HepG2 (cell line): ENCODE results near the gene SEC16A. TPM values are rescaled to one million over a fixed set of nuclear protein-coding genes. Genes with fewer than 3 reads are reported as not detected.

Experiments
- AGO2 ChIP-seq: fragments of 200-400 bp; formaldehyde crosslinking; optimal IDR thresholded peaks from 2 replicates; pipeline ENCODE3; 2017; ENCODE audit warnings: mild to moderate bottlenecking, low read depth, low read length, moderate library complexity
- POLR2G ChIP-seq: fragments of 200-400 bp; formaldehyde crosslinking; IDR thresholded peaks from 2 replicates; pipeline ENCODE4 v1.6.1; 2018; ENCODE audit warnings: mild to moderate bottlenecking, low read depth, low read length, moderate library complexity
- PTBP1 ChIP-seq: fragments of 200-400 bp; formaldehyde crosslinking; IDR thresholded peaks from 2 replicates; pipeline ENCODE4 v1.6.1; 2018; ENCODE audit warnings: low read length, low read depth; ENCODE audit not compliant: poor library complexity, severe bottlenecking
- RFX3 ChIP-seq: IDR thresholded peaks from 2 replicates; pipeline ENCODE4 v1.6.1; 2016; ENCODE audit warnings: missing biosample characterization, missing genetic modification reagents
- ZBTB7B ChIP-seq: sonication (generic); formaldehyde crosslinking; IDR thresholded peaks from 2 replicates; pipeline ENCODE4 v1.4.0; 2020; ENCODE audit warnings: missing genetic modification reagents
- ZMAT3 ChIP-seq: sonication (generic); formaldehyde crosslinking; conservative IDR thresholded peaks from 2 replicates; pipeline ENCODE4 v1.7.0; 2021; ENCODE audit warnings: missing genetic modification reagents
- ZNF101 ChIP-seq: sonication (generic); formaldehyde crosslinking; IDR thresholded peaks from 2 replicates; pipeline ENCODE4 v1.4.0; 2020; ENCODE audit warnings: mild to moderate bottlenecking, low read depth, missing genetic modification reagents, borderline replicate concordance
- ZNF329 ChIP-seq: sonication (generic); formaldehyde crosslinking; IDR thresholded peaks from 2 replicates; pipeline ENCODE4 v1.9.0; 2021; ENCODE audit warnings: low read depth, mild to moderate bottlenecking, missing genetic modification reagents
- ZNF552 ChIP-seq: sonication (generic); formaldehyde crosslinking; IDR thresholded peaks from 2 replicates; pipeline ENCODE4 v1.9.0; 2022; ENCODE audit warnings: missing genetic modification reagents, mild to moderate bottlenecking, borderline replicate concordance
- polyA plus RNA-seq, 8 experiments: library from polyadenylated mRNA; depleted of rRNA in 3 of 8; stranded (reverse) in 7 of 8; unstranded in 1 of 8; fragments of >200 nt; fragmentation: Illumina TruSeq in 4 of 8; extraction: Trizol in 4 of 8; gene quantifications; 2 replicates each; pipeline versions ENCODE4 v1.2.1 to v1.2.3, GENCODE V29; 2011 to 2016; ENCODE audit warnings: low read depth in 4 of 8, missing spikeins in 1 of 8, mixed read lengths in 1 of 8; ENCODE audit not compliant: insufficient read depth in 1 of 8
- total RNA-seq, 5 experiments: library from RNA; depleted of rRNA; stranded (reverse); fragments of >200 nt; fragmentation: Illumina TruSeq; extraction: Trizol; gene quantifications; 2 replicates each; pipeline ENCODE4 v1.2.3, GENCODE V29; 2016; ENCODE audit warnings: low read depth in 1 of 5
- TF ChIP-seq, protein P1 (sequence below): sonication (generic); formaldehyde crosslinking; IDR thresholded peaks from 2 replicates; pipeline ENCODE4 v1.5.1; 2020; ENCODE audit warnings: mild to moderate bottlenecking, missing genetic modification reagents
- TF ChIP-seq, protein P2 (sequence below): sonication (generic); formaldehyde crosslinking; IDR thresholded peaks from 2 replicates; pipeline ENCODE4 v1.9.0; 2022; ENCODE audit warnings: low read depth, missing genetic modification reagents
- TF ChIP-seq, protein P3 (sequence below): sonication (generic); formaldehyde crosslinking; IDR thresholded peaks from 2 replicates; pipeline ENCODE4 v1.4.0; 2020; ENCODE audit warnings: missing genetic modification reagents
- TF ChIP-seq, protein P4 (sequence below): fragments of 450-650 bp; IDR thresholded peaks from 2 replicates; pipeline ENCODE4 v1.6.1; 2017
- TF ChIP-seq, protein P5 (sequence below): sonication (generic); formaldehyde crosslinking; IDR thresholded peaks from 2 replicates; pipeline ENCODE4 v1.8.0; 2022; ENCODE audit warnings: mild to moderate bottlenecking, missing genetic modification reagents; ENCODE audit not compliant: insufficient replicate concordance
- TF ChIP-seq, protein P6 (sequence below): sonication (generic); formaldehyde crosslinking; IDR thresholded peaks from 2 replicates; pipeline ENCODE4 v1.9.0; 2021; ENCODE audit warnings: missing genetic modification reagents, borderline replicate concordance

The SEC16A gene
- total and polyA plus RNA-seq, 2 of the 13 experiments (the other 11 are each of a cell fraction or from before 2014, with no cell fraction given), result 15.9 to 18.9 TPM

DNA sequence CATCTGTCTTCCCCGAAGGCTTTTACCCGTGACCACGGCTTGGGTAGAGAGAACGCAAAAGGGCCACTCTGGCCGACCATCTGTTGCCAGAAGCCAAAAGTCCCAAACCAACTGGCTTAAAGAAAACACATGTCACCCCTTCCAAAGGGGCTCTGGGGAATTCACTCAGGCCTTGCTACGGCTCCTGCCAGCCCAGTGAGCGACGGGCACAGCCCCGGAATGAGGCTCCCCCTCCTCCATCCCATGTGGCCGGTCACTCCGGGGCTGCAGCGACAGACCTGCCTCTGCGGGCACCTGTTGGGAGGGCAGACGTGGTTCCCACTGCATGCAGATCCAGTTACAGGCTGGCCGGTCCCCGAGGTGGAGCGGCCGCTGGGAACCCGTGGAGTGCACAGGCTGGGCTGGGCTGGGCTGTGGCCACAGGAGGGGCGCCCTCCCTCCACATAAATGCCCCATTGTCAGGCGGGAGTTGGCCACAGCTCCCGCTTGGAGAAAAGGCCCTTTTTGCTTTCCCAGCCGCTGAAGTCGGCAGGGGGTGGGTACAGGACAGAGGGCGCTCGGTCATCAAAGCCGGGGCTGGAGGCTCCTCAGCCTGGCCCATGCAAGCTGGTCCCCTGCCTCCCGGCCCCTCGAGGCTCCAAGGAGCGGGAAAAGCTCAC lies 43.1 kb upstream of the SEC16A start (continued):
- TF ChIP-seq, protein P1, sequence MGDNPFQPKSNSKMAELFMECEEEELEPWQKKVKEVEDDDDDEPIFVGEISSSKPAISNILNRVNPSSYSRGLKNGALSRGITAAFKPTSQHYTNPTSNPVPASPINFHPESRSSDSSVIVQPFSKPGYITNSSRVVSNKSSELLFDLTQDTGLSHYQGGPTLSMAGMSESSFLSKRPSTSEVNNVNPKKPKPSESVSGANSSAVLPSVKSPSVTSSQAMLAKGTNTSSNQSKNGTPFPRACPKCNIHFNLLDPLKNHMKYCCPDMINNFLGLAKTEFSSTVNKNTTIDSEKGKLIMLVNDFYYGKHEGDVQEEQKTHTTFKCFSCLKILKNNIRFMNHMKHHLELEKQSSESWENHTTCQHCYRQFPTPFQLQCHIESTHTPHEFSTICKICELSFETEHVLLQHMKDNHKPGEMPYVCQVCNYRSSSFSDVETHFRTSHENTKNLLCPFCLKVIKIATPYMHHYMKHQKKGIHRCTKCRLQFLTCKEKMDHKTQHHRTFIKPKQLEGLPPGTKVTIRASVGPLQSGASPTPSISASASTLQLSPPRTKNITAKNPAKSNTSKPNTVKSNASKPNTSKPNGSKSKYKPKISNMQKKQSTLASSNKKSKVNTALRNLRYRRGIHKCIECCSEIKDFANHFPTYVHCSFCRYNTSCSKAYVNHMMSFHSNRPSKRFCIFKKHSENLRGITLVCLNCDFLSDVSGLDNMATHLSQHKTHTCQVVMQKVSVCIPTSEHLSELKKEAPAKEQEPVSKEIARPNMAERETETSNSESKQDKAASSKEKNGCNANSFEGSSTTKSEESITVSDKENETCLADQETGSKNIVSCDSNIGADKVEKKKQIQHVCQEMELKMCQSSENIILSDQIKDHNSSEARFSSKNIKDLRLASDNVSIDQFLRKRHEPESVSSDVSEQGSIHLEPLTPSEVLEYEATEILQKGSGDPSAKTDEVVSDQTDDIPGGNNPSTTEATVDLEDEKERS (CRISPR knock-in tag), result no peak
- TF ChIP-seq, protein P2, sequence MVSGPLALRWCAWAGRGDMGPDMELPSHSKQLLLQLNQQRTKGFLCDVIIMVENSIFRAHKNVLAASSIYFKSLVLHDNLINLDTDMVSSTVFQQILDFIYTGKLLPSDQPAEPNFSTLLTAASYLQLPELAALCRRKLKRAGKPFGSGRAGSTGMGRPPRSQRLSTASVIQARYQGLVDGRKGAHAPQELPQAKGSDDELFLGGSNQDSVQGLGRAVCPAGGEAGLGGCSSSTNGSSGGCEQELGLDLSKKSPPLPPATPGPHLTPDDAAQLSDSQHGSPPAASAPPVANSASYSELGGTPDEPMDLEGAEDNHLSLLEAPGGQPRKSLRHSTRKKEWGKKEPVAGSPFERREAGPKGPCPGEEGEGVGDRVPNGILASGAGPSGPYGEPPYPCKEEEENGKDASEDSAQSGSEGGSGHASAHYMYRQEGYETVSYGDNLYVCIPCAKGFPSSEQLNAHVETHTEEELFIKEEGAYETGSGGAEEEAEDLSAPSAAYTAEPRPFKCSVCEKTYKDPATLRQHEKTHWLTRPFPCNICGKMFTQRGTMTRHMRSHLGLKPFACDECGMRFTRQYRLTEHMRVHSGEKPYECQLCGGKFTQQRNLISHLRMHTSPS, result no peak
- TF ChIP-seq RFX3 (CRISPR knock-in tag) (no peak), ZMAT3 (CRISPR knock-in tag) (no peak), ZNF329 (CRISPR knock-in tag) (no peak), POLR2G (no peak), ZBTB7B (CRISPR knock-in tag) (peak; percentile 46; the same call in 1 of the 2 replicates), AGO2 (no peak), PTBP1 (peak; percentile 42), ZNF552 (CRISPR knock-in tag) (no peak), ZNF101 (CRISPR knock-in tag) (no peak)
- TF ChIP-seq, protein P3, sequence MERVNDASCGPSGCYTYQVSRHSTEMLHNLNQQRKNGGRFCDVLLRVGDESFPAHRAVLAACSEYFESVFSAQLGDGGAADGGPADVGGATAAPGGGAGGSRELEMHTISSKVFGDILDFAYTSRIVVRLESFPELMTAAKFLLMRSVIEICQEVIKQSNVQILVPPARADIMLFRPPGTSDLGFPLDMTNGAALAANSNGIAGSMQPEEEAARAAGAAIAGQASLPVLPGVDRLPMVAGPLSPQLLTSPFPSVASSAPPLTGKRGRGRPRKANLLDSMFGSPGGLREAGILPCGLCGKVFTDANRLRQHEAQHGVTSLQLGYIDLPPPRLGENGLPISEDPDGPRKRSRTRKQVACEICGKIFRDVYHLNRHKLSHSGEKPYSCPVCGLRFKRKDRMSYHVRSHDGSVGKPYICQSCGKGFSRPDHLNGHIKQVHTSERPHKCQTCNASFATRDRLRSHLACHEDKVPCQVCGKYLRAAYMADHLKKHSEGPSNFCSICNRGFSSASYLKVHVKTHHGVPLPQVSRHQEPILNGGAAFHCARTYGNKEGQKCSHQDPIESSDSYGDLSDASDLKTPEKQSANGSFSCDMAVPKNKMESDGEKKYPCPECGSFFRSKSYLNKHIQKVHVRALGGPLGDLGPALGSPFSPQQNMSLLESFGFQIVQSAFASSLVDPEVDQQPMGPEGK (CRISPR knock-in tag), result peak; percentile 67; the same call in 1 of the 2 replicates
- TF ChIP-seq, protein P4, sequence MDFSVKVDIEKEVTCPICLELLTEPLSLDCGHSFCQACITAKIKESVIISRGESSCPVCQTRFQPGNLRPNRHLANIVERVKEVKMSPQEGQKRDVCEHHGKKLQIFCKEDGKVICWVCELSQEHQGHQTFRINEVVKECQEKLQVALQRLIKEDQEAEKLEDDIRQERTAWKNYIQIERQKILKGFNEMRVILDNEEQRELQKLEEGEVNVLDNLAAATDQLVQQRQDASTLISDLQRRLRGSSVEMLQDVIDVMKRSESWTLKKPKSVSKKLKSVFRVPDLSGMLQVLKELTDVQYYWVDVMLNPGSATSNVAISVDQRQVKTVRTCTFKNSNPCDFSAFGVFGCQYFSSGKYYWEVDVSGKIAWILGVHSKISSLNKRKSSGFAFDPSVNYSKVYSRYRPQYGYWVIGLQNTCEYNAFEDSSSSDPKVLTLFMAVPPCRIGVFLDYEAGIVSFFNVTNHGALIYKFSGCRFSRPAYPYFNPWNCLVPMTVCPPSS, result no peak
- TF ChIP-seq, protein P5, sequence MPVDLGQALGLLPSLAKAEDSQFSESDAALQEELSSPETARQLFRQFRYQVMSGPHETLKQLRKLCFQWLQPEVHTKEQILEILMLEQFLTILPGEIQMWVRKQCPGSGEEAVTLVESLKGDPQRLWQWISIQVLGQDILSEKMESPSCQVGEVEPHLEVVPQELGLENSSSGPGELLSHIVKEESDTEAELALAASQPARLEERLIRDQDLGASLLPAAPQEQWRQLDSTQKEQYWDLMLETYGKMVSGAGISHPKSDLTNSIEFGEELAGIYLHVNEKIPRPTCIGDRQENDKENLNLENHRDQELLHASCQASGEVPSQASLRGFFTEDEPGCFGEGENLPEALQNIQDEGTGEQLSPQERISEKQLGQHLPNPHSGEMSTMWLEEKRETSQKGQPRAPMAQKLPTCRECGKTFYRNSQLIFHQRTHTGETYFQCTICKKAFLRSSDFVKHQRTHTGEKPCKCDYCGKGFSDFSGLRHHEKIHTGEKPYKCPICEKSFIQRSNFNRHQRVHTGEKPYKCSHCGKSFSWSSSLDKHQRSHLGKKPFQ (CRISPR knock-in tag), result no peak
- TF ChIP-seq, protein P6, sequence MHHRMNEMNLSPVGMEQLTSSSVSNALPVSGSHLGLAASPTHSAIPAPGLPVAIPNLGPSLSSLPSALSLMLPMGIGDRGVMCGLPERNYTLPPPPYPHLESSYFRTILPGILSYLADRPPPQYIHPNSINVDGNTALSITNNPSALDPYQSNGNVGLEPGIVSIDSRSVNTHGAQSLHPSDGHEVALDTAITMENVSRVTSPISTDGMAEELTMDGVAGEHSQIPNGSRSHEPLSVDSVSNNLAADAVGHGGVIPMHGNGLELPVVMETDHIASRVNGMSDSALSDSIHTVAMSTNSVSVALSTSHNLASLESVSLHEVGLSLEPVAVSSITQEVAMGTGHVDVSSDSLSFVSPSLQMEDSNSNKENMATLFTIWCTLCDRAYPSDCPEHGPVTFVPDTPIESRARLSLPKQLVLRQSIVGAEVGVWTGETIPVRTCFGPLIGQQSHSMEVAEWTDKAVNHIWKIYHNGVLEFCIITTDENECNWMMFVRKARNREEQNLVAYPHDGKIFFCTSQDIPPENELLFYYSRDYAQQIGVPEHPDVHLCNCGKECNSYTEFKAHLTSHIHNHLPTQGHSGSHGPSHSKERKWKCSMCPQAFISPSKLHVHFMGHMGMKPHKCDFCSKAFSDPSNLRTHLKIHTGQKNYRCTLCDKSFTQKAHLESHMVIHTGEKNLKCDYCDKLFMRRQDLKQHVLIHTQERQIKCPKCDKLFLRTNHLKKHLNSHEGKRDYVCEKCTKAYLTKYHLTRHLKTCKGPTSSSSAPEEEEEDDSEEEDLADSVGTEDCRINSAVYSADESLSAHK (CRISPR knock-in tag), result no peak
